GM19240 (cell line): Measurements from ENCODE around the gene SLC16A12.
"Not testable (repeated sequence)": the region's sequence is repeated elsewhere in the genome, so short reads cannot be mapped to it uniquely, and the experiment has no call there.

Experiments used
- DNase-seq: peaks from one replicate; pipeline ENCODE4 v3.0.0; 2011; ENCODE audit warnings: low spot score; ENCODE audit not compliant: insufficient read length

Gene SLC16A12

DNA sequence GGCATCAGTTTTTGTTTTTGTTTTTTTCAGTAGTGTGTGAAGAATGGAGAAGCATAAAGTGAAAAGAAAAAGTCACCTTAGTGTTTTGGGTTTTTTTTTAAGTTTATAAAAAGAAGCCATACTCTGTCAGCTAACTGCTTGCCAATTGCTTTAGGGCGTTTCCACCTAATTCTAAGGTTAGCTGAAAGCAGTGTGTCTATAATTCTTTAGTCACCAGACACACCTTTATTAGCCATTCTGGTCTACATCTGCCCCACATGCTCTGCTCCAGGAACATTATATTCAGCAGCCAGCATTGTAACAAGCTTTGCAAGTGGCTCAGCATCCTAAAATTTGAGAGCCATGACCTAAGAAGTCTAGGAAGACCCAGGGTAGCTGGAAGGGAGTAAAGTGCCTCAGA, 14.1 kb upstream of the SLC16A12 start:
- no peak for DNase-seq

DNA sequence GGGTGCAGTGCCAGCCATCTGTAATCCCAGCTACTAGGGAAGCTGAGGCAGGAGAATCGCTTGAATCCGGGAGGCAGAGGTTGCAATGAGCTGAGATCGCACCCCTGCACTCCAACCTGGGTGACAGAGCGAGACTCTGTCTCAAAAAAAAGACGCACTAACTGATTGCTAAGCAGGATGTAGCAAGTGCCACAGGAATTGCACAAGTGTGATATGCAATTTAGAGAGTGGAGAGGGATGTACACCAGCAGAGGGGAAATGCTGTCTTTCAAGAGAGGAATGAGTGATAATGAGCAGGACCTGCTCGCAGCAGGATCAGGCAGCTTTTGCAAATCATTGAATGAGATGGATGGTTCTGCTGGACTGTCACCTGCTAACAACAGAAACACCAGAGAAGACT, 13.3 kb upstream of the SLC16A12 start:
- DNase-seq = no peak

DNA sequence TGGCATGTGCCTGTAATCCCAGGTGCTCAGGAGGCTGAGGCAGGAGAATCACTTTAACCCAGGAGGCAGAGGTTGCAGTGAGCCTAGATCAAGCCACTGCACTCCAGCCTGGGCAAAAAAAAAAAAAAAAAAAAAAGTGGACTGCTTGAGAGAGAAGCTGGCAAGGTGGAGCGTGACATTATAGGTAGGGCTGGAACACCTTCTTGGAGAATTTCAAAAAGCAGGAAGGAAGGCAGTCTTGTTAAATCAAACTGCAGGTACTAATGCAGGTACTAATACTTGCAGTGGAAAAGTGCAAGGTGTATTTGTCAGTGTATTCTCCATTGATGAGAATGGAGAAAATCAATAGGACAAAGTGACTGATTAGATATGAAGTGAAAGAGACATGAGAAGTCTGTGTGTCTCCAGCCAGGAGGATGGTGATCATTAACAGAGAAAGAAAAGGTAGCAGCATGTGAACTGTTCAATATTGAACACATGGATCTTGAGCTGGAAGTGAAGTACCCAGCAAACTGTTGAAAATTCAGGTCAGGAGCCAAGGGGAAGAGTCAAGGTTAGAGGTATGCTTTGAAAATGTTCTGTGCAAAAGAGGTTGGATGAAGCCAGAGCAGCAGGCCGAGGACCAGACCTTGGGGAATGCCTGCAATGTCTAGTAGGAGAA, 12.6 kb upstream of the SLC16A12 start:
- no peak for DNase-seq

DNA sequence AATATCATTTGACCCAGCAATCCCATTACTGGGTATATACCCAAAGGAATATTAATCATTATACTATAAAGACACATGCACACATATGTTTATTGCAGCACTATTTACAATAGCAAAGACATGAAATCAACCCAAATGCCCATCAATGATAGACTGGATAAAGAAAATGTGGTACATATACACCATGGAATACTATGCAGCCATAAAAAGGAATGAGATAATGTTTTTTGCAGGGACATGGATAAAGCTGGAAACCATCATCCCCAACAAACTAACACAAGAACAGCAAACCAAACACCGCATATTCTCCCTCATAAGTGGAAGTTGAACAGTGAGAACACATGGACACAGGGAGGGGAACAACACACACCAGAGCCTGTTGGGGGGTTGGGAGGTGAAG, 11.3 kb upstream of the SLC16A12 start:
- not testable (repeated sequence) for DNase-seq

DNA sequence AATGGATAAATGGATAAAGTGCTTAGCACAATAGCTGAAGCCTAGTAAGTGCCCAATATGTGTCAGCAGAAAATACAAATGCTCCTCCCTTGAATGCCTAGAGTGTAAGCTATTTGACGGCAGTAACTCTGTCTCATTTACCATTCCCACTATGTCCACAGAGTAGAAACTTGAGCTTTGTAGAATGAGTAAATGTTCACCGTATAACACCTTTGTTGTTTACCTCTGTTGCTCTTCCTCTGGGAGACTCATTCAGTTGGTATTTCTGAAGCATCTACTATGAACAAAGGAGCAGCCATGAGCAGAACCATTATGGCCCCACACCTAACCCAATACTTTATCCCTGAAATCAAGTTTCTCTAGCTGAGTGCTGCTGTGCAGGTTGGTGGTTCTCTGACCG, 8.4 kb upstream of the SLC16A12 start:
- DNase-seq = no peak

DNA sequence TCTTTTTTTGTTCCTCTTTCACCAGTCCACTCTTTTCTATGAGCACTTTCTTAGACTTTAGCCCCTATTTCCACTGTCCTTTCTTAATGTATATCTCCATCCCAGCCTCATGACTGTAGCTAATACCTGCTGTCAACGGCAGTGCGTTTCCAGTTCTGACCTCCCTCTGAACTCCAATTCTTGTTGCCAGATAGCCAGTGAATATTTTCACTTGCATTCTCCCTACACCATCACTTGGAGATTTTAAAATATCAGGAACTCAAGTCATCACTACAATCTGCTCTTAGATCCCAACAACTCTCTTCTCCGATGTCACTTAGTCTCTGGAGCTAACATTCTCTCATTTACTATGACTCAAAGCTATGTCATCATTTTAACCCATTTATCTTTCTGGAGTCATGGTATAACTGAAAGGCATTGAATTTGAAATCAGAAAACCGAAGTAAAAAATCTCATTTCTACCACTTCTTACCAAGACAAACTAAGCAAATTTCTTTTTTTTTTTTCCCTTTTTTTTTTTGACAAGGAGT, 5.1 kb upstream of the SLC16A12 start:
- DNase-seq = no peak

DNA sequence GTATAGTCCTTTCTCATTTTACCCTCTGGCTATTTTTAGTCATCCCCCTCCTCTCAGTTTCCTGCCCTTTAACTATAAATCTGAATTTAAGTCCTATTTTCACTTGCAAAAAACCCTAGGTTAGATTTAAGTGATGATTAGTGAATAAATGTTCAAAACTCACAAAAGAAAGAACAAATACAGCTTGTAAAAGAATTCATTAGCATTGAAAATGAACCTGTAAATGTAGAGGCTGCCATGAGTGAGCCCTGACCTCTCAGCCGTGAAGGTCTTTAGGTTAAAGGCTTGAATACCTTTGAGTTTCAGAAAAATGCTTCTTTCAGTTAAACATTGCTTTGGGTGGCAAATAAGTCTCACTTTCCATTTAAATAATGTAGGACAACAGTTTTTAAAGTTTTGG, 2.0 kb upstream of the SLC16A12 start:
- DNase-seq = no peak

DNA sequence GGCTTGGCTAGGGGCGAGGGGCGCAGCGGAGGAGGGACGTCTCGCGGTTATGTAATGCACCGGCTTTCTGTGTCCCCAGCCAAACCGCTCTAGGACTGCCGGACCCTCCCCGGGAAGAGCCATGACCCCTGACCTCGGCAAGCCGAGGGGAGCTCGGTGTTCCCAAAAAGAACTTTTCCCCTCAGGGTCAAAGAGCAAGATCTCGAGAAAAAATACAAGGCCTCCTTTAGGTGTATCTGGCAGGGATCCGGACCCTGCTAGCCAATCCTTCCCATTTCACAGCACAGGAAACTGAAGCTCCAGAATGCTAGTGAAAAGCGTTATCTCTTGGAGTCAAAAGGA, 590 bp upstream of the SLC16A12 start:
- no peak for DNase-seq

DNA sequence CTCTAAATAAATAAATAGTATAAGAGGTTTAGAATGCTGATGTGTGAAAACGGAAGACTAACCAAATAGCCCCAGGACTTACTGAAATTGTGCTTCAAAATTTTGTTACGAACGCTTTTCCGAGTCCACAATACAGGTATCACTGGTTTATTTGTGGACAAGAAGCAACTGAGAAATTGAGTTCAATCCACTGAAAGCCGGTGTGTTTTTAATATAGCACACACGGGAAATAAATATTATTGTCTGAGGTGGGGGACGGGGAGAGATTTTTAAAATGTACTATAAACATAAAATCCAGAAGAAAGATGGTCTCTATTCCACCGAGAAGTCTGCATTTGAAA, 598 bp downstream of the SLC16A12 start:
- no peak for DNase-seq

DNA sequence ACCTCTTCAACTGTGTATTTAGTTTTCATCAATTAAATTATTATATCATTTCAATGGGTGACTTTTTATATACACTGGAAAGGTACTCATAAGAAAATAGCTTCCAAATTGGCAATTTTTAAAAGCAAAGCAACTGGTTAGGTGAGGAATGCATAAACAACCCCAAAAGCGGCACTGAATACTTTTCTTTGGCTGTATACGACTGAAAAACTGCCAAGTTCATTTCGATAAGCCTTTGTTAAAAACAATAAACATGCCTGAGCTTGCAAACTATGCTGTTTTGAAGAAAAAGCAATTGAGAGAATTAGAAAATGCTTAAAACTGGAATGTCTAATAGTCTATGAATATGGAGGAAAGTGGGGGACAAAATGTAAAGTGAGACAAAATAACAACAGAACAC, 2.9 kb downstream of the SLC16A12 start:
- no peak for DNase-seq

DNA sequence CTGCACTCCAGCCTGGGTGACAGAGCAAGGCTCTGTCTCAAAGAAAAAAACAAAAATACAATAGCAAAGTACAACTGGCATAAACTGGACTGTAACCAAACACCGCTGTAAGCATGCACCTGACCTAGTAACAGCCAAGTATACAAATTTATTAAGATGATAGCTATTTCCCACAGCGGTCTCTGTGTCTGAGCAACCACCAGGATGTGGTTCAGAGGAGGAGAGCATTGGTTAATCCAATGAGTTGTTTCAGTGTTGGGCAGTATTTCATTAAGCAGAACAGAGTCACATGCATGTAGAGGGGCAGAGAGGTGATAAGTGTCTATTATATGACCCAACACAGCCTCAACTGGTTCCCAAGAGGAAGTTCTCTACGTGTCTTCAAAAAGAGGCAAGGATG, 4.0 kb downstream of the SLC16A12 start:
- DNase-seq = no peak

DNA sequence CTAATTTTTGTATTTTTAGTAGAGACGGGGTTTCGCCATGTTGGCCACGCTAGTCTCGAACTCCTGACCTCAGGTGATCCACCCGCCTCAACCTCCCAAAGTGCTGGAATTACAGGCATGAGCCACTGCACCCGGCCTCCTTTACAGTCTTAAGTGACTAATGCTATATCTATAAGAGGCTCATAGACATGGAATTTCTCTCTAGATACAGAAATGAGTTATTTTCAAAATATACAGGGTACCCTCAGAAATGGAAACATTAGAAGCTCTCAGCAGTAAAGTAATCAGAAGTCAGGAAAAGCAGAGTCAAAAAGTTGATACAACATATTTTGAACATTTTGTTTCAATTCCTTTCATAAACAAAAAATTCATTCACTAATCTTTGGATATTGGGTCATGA, 5.7 kb downstream of the SLC16A12 start:
- DNase-seq = not testable (repeated sequence)

DNA sequence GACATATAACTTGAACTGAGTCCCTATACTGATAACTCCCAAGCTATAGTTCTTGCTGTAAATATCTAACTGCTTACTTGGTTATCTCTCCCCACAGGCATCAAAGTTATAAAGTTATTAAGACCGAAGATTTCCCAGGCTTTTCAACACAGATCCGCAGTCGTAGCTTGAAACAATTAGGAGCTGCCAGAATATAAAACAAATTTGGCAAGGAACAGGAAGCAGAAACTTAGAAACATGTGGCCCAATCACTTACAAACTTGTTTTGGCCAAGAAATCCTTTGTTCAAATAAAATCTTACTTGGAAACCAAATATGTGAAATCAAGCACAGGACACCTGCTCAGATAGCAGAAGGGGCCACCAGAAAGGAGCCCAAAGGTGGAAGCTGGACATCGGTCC, 9.0 kb downstream of the SLC16A12 start:
- no peak for DNase-seq

DNA sequence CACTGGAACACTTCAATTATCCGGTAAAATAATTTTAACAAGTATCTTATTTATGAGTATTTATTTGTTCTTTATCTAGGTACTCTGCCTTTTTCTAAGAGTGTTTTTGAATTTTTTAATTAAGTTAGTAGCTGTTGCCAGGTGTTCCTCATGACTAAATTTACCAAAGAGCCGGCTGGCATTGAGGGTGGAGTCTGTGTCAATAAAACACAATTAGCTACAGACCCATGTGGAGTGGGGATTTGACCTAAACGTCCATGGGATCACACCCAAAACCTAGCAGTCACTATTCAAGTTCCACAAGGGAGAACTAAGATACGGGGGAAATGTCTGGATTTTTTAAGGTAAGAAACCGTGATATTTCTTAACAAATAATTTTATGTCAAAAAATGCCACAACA, 9.8 kb downstream of the SLC16A12 start:
- DNase-seq = no peak

DNA sequence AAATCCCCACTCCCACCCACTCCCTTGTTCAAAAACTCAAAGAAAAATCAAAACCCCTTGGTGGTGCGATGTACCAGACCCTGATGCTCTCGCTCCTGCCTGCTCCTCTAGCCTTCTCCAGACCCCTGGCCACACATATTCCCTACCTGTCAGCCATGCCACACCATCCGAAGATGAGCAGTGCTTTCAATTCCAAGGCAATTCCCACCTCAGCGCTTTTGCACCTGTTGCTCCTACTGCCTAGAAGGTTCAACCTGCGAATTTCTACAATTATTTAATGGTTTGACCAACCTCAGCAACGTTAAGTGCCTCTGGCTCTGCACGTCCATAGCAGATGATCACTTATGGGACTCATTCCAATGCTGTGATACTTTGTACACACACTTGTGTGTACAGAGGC, 11.1 kb downstream of the SLC16A12 start:
- no peak for DNase-seq

DNA sequence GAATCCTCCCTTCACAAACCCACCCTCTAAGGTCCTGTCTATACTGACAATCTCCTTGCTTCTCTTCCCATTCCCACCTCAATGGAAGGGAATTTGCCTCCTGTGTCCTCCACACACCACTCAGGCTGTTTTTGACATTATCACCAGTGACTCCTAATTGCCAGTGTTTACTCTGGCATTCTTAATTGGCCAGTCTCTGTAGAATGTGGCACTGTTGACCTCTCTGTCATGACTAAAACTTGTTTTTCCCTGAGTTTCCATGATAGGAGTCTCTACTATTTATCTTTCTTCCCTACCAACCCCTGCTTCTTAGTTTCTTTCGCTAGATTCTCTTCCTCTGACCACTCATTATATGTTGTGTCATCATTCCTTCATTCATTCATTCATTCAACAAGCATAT, 12.1 kb downstream of the SLC16A12 start:
- no peak for DNase-seq

DNA sequence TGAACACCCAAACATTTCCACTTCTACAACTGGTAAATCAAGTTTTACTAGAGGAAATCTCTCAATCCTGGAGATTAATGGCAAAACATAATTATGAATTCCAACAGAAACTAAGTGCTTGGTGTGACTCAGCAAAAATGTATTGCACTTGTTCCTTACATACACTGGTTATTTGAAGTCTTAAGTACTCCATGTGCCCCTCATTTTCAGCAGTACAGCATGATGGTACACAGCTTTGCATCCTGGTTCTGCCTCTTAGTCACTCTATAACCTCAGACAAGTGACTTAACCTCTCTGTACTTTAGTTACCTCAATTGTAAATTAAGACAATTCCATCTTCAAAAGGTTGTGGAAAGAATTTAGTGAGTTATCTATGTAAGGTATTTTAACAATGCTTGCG, 12.9 kb downstream of the SLC16A12 start:
- DNase-seq = no peak

DNA sequence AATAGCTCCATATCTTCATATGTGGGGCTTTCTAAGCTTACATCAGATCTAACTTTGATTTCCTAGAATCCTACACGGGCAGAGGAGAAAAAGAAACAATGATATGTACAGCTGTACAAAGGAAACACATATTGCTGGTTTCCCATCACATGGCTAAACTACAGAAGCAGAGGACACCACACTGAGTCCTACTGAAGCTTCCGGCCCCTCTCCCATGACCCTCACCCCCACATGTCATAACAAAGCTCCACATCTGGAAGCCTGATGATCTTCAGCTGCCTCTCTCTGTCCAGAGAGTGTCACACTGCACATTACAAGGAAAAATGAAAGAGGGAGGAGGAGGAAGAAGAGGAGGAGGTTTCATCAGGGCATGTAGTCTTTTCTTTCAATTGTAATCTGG, 14.0 kb downstream of the SLC16A12 start:
- no peak for DNase-seq

DNA sequence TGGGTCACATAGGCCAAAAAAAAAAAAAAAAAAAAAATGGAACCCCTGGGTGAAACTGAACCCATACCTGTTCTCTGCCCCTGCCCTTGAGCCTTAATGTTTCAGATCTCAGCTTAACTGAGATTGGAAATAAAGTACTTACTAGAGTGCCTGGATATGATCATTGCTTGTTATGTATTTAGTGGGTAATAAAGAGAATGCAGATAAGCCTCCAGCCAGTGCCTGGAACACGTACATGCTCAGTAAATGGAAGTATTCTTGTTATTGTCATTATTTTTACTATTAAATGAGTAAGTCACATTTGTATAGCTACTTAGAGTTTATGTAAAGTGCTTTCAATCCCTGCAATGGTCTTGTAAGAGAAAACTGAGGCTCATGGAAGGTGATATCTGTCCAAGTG, 14.7 kb downstream of the SLC16A12 start:
- no peak for DNase-seq

DNA sequence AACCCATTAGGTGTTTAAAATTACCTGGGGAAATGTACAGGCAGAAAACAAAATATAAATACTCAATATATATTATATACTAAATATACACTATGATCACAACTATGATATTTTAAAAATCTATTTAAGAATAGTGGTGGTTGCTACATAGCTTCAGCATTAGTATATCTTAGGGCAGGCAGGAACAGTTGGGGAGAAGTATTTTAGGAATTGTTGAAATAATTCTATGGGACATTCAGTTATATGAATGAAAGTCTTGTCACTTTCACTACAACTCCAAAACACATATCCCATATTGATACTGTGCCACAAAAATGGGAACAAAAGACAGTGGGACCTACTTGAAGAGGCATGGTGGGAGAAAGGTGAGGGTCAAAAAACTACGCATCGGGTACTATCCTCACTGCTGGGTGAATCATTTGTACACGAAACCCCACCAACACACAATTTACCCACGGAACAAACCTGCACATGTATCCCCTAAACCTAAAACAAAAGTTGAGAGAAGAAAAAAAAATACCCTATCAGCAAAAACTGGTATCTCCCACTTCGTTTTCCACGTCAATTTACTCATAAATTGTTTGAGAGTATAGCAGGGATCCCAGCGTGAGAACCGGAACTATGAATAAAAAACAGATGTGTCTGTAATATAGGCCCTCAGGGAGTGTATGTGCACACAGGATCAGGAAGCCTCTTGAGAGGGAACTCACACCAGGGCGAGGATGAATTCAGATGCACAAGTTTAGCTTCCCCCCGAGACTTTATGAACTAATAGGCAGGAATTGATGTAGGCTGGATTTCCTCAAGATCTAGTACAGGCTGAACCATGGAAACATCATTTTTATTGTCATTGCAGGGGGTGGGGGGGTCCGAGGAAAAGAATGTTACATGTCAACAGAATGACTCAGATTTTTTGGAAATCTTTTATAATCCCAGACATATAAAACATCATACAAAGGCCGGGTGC, 16.2 kb downstream of the SLC16A12 start:
- DNase-seq = no peak

DNA sequence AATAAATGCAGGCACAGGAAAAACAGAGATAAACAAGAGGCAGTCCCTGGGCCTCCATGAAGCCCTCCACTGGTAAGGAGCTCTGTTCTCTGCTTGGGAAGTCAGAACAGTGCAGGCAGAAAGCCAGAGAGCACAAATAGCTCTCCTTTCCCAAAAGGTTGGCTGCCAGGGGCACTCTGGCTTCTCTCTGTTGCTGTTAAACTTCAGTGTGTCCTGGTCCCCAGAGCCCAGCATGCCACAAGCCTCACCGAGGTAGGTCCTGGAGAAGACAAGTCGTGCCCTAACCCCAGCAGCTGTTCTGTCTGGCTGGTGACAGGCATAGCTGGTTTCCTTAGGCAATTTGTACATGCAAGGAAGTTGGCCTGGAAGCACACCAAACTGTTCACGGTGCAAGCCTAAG, 17.3 kb downstream of the SLC16A12 start:
- no peak for DNase-seq

DNA sequence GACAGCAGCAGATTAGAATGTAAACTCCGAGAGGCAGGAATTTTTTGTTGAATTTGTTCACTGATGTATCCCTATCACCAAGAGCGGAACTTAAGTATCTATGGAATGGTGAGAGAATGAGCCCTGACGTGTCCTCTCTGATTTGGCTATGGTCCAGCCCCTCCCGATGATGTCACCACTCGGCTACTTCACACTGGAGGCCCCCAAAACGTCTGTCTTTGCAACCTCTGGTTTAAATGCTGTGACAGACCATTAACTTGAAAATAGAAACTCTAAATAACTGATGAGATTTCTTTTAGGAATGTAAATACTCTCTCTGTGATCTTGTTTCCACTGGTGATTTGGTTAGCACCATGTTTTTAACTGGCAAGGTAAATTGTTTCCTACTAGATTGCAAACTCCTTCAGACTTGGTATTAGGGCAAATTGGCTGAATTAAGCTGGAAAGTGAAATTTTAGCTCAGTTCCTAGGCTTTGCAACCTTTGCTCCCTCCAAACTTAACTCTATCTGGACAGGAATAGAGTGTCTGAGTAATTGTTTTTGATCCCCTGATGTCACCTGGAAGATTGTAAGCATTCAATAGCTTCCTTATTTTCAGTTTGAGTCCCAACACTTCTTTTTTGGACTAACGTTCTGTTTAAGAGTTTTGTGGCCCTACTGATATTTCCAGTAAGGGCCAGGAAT, 19.1 kb downstream of the SLC16A12 start:
- DNase-seq = no peak
